A673 (cell line): ENCODE measurements around the gene KDM4E. TPM values are rescaled to one million over a fixed set of nuclear protein-coding genes. Genes with fewer than 3 reads are reported as not detected.

ENCODE experiments used
- Bru-seq: library from RNA; stranded (reverse); fragments of 400-500 nt; gene quantifications from one replicate; lab custom pipeline; 2021; lab: Mats Ljungman, UMichigan
- BruChase-seq, 2 experiments: library from RNA; stranded (reverse); fragments of 400-500 nt; gene quantifications; one replicate each; lab custom pipeline; 2021; lab: Mats Ljungman, UMichigan
- BruUV-seq: library from RNA; stranded (reverse); fragments of 400-500 nt; replicated peaks from 2 replicates; lab custom pipeline; 2021; lab: Mats Ljungman, UMichigan
- CTCF ChIA-PET: fragments of 300-600 bp; sonication (Branson Sonifier 250); formaldehyde crosslinking; loops from one replicate; lab custom pipeline; 2022; ENCODE audit warnings: antibody characterized with exemption; lab: Charles Lee
- POLR2A ChIA-PET: fragments of 300-600 bp; sonication (Branson Sonifier 250); formaldehyde crosslinking; loops from one replicate; lab custom pipeline; 2022; ENCODE audit warnings: antibody characterized with exemption; ENCODE audit not compliant: low non-redundant PET; lab: Charles Lee
- DNase-seq: peaks from one replicate; pipeline ENCODE4 v3.0.0-alpha.2; 2015; ENCODE audit warnings: low spot score
- H3K27ac ChIP-seq: fragments of 200-600 bp; sonication (generic); 2 replicates; pipeline ENCODE4 v1.5.1; 2016; ENCODE audit warnings: mixed run types, low read depth, mild to moderate bottlenecking, mixed read lengths, antibody characterized with exemption, low read length; ENCODE audit not compliant: poor library complexity, severe bottlenecking
- H3K27me3 ChIP-seq: fragments of 200-600 bp; sonication (generic); replicated peaks from 2 replicates; pipeline ENCODE4 v1.6.1; 2017; ENCODE audit warnings: mixed run types, low read depth, mild to moderate bottlenecking, mixed read lengths, antibody characterized with exemption, low read length; ENCODE audit not compliant: insufficient read depth, poor library complexity
- H3K36me3 ChIP-seq: fragments of 200-600 bp; sonication (generic); 2 replicates; pipeline ENCODE4 v1.6.1; 2016; ENCODE audit warnings: mixed run types, mild to moderate bottlenecking, mixed read lengths, antibody characterized with exemption, low read length; ENCODE audit not compliant: insufficient read depth, poor library complexity, severe bottlenecking
- H3K4me1 ChIP-seq: fragments of 200-600 bp; sonication (generic); 2 replicates; pipeline ENCODE4 v1.6.1; 2017; ENCODE audit warnings: mixed run types, mild to moderate bottlenecking, mixed read lengths, antibody characterized with exemption, low read length; ENCODE audit not compliant: insufficient read depth, poor library complexity, severe bottlenecking
- H3K4me3 ChIP-seq: fragments of 200-600 bp; sonication (generic); 2 replicates; pipeline ENCODE4 v1.5.1; 2016; ENCODE audit warnings: low read depth, mixed run types, mild to moderate bottlenecking, mixed read lengths, low read length; ENCODE audit not compliant: poor library complexity, severe bottlenecking
- H3K9me3 ChIP-seq: fragments of 200-600 bp; sonication (generic); 2 replicates; pipeline ENCODE4 v1.6.1; 2016; ENCODE audit warnings: mixed run types, low read depth, mild to moderate bottlenecking, mixed read lengths, antibody characterized with exemption, low read length; ENCODE audit not compliant: poor library complexity, severe bottlenecking
- EZH2 ChIP-seq: fragments of 200-600 bp; sonication (generic); IDR thresholded peaks from 2 replicates; pipeline ENCODE4 v1.6.1; 2017; ENCODE audit warnings: borderline replicate concordance, low read depth, mild to moderate bottlenecking, mixed read lengths, antibody characterized with exemption, low read length; ENCODE audit not compliant: poor library complexity, severe bottlenecking
- intact Hi-C: fragments of 100-400 bp; cut with micrococcal nuclease; formaldehyde crosslinking; loops from one replicate; pipeline ENCODE4 v1.10.0; 2022; ENCODE audit not compliant: unreplicated experiment
- long read RNA-seq: library from polyadenylated mRNA; stranded (forward); transcript quantifications from one replicate; pipeline ENCODE4 v2.0.0, GENCODE V29; 2022
- total RNA-seq: library from RNA; stranded (reverse); gene quantifications from 2 replicates; pipeline ENCODE4 v1.2.3, GENCODE V29; 2021
- TF ChIP-seq, protein P1 (sequence below): fragments of 300-800, 200-600 bp; sonication (generic); conservative IDR thresholded peaks from 2 replicates; pipeline ENCODE4 v1.5.1; 2017; ENCODE audit warnings: low read depth, mild to moderate bottlenecking, antibody characterized with exemption, low read length, moderate library complexity, mixed read lengths

The KDM4E gene
- total RNA-seq (not detected in 2 replicates), Bru-seq, nascent RNA (not detected), BruChase-seq, experiment 1, labeled RNA remaining after a 2-hour chase (not detected), BruChase-seq, experiment 2, labeled RNA remaining after a 6-hour chase (not detected)
- long read RNA-seq: 0 reads

- TF ChIP-seq, protein P1, sequence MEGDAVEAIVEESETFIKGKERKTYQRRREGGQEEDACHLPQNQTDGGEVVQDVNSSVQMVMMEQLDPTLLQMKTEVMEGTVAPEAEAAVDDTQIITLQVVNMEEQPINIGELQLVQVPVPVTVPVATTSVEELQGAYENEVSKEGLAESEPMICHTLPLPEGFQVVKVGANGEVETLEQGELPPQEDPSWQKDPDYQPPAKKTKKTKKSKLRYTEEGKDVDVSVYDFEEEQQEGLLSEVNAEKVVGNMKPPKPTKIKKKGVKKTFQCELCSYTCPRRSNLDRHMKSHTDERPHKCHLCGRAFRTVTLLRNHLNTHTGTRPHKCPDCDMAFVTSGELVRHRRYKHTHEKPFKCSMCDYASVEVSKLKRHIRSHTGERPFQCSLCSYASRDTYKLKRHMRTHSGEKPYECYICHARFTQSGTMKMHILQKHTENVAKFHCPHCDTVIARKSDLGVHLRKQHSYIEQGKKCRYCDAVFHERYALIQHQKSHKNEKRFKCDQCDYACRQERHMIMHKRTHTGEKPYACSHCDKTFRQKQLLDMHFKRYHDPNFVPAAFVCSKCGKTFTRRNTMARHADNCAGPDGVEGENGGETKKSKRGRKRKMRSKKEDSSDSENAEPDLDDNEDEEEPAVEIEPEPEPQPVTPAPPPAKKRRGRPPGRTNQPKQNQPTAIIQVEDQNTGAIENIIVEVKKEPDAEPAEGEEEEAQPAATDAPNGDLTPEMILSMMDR: no peak
- no peak for TF ChIP-seq EZH2
- Histone ChIP-seq H3K27ac (no peak within 1 kb of the TSS), H3K4me1 (no peaks in the 10 kb centered on the region), H3K4me3 (no peak within 1 kb of the TSS), H3K36me3 (no peaks in the 10 kb centered on the region), H3K9me3 (no peaks in the 10 kb centered on the region), H3K27me3 (no peaks in the 10 kb centered on the region)
- no peak for DNase-seq
- no TSS peak for BruUV-seq
- POLR2A ChIA-PET: no interaction called here
- CTCF ChIA-PET: no interaction called here
- intact Hi-C loops: no loop called here
Observed at GRCh38 chr11:95024958-95025357, at the start of gene KDM4E. Gene KDM4E, plus strand, starts transcription at chr11:95025258. Its CDS starts 300 bp downstream, at chr11:95025558.

- TF ChIP-seq EZH2: no peak
- TF ChIP-seq, protein P1: no peak
- no peak for DNase-seq
- Histone ChIP-seq H3K27me3 (no peaks in the 10 kb centered on the region), H3K4me1 (peaks cover 10% of the 10 kb centered on the region), H3K4me3 (no peak overlapping the region), H3K36me3 (peaks cover 15% of the 10 kb centered on the region), H3K9me3 (no peaks in the 10 kb centered on the region), H3K27ac (no peak overlapping the region)
- no TSS peak for BruUV-seq
- ChIA-PET POLR2A (no interaction called here), CTCF (no interaction called here)
- intact Hi-C loops: no loop called here
Observed at GRCh38 chr11:94975599-94975998, 49.5 kb upstream of the KDM4E start.

DNA sequence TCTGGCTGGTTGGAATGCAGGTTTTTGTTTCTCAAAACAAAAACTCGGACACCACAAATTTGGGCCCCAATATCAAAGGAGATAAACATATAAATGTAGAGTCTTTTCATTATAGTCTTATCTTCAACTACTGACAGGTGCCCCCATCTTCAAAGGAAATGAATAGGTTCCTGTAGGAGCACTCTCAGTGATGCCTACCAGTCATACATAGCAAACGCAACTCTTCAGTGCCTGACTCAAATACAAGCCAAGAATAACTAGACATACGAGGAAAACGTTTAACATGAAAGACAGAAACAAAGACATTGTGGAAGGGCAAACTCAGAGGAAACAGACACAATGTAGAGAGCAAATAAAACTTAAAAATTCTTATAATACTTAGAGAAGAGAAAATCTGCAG, 37.7 kb upstream of the KDM4E start:
- H3K36me3 ChIP-seq: no peaks in the 10 kb centered on the region
- H3K9me3 ChIP-seq: no peaks in the 10 kb centered on the region
- H3K4me1 ChIP-seq: no peaks in the 10 kb centered on the region
- ChIA-PET CTCF (no interaction called here), POLR2A (no interaction called here)
- H3K27me3 ChIP-seq: peaks cover 9% of the 10 kb centered on the region
- DNase-seq: no peak
- TF ChIP-seq, protein P1: no peak
- no peak for TF ChIP-seq EZH2
- intact Hi-C loops: no loop called here
- no peak overlapping the region for H3K4me3 ChIP-seq
- no peak overlapping the region for H3K27ac ChIP-seq
- BruUV-seq: no TSS peak
